Aorta (tissue), 5 donors: Measurements from ENCODE around the gene HSPA1L. TPM values are rescaled to one million over a fixed set of nuclear protein-coding genes. Genes with fewer than 3 reads are reported as not detected.
"Not testable (repeated sequence)": the region's sequence is repeated elsewhere in the genome, so short reads cannot be mapped to it uniquely, and the experiment has no call there.

Source experiments
- ATAC-seq: fragments of 200-7000 bp; cut with Tn5 transposase; one replicate; pipeline ENCODE4 v1.9.1; 2022; ENCODE audit warnings: moderate library complexity; ENCODE audit not compliant: low FRiP score
- DNase-seq, 2 donors: peaks; one replicate each; pipeline ENCODE4 v3.0.0-alpha.2; 2020
- H3K27ac ChIP-seq, 2 donors: one replicate each; pipeline ENCODE4 v1.5.1; 2013; ENCODE audit warnings: low read length in 2 of 2, mild to moderate bottlenecking in 2 of 2, moderate library complexity in 2 of 2, control low read depth in 1 of 2, inconsistent platforms in 1 of 2, low read depth in 1 of 2
- H3K27me3 ChIP-seq, 2 donors: one replicate each; pipeline ENCODE4 v1.6.1; 2013; ENCODE audit warnings: control low read depth in 1 of 2, low read length in 1 of 2, mild to moderate bottlenecking in 1 of 2, moderate library complexity in 1 of 2; ENCODE audit not compliant: insufficient read depth in 2 of 2, control insufficient read depth in 1 of 2
- H3K36me3 ChIP-seq, 2 donors: one replicate each; pipeline ENCODE4 v1.6.1; 2013; ENCODE audit warnings: control low read depth in 1 of 2, low read length in 1 of 2, mild to moderate bottlenecking in 1 of 2; ENCODE audit not compliant: insufficient read depth in 2 of 2, control insufficient read depth in 1 of 2
- H3K4me1 ChIP-seq, 2 donors: one replicate each; pipeline ENCODE4 v1.6.1; 2013; ENCODE audit warnings: low read length in 2 of 2, control low read depth in 1 of 2, mild to moderate bottlenecking in 1 of 2, moderate library complexity in 1 of 2; ENCODE audit not compliant: insufficient read depth in 2 of 2, control insufficient read depth in 1 of 2
- H3K4me3 ChIP-seq, 2 donors: one replicate each; pipeline ENCODE4 v1.5.1; 2013; ENCODE audit warnings: low read length in 2 of 2, control low read depth in 1 of 2, mild to moderate bottlenecking in 1 of 2
- H3K9me3 ChIP-seq: one replicate; pipeline ENCODE4 v1.6.1; 2013; ENCODE audit warnings: mild to moderate bottlenecking, low read length; ENCODE audit not compliant: control insufficient read depth
- WGBS, 2 donors: extraction: QIAGEN DNeasy Blood & Tissue Kit; methylation state at CpG; one replicate each; pipeline ENCODE4 v1.1.7; 2013; 5-methylcytosine and 5-hydroxymethylcytosine counted together
- intact Hi-C, 2 donors: fragments of 100-400 bp; cut with DNase I; formaldehyde crosslinking; loops; one replicate each; pipeline versions ENCODE4 v1.14.2 to v1.15.0; 2022
- polyA plus RNA-seq, 2 donors: library from polyadenylated mRNA; stranded (reverse); fragments of 200-250 nt; gene quantifications; one replicate each; pipeline ENCODE4 v1.2.3, GENCODE V29; 2013
- total RNA-seq, 2 donors: library from RNA; stranded (reverse); fragmentation: NEBNext Ultra II Directional; extraction: Animal tissue kit (Norgen Biotek cat#: 25700); gene quantifications; one replicate each; pipeline ENCODE4 v1.2.1, GENCODE V29; 2021
- donor health status: healthy with polysubstance abuse.
- donor health status: Bipolar disorder and iron deficiency.
- donor health status: DM: no; HTN: no; CAD: no.
- donor health status: DM: no; HTN: no; CAD: no.
- donor health status: DM: yes; HTN: yes; CAD: no.

HSPA1L gene
- total and polyA plus RNA-seq, 4 donors, result 1.3 to 2.1 (median 1.9) TPM

DNA sequence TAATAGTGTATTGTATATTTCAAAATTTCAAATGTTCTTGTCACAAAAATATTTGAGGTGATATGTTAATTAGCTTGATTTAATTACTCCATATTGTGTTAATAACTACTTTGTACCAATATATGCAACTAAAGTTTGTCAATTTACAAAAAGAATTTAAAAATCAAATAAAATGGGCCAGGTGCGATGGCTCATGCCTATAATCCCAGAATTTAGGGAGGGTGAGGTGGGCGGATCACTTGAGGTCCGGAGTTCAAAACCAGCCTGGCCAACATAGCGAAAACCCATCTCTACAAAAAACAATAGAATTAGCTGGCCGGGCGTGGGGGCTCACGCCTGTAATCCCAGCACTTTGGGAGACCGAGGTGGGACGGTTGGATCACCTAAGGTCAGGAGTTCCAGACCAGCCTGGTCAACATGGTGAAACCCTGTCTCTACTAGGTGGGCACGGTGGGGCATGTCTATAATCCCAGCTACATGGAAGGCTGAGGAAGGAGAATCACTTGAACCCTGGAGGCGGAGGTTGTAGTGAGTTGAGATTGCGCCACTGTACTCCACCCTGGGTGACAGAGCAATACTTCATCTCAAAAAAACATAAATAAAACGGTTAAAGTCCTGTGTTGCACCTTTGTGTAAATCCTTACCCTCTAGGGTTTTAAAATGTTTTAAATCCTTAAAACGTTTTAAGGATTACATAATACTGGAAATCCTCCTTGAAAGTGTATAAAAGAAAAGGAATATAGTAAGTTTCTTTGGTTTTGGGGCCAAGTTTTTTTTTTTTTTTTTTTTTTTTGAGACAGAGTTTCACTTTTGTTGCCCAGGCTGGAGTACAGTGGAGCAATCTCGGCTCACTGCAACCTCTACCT, 16.5 kb upstream of the HSPA1L start:
- Histone ChIP-seq H3K9me3 (no peaks in the 10 kb centered on the region), H3K36me3 (no peaks in the 10 kb centered on the region), H3K27me3 (peaks cover 0 to 2% of the 10 kb centered on the region in 2 donors), H3K4me1 (peaks cover 2 to 3% of the 10 kb centered on the region in 2 donors), H3K27ac (no peak overlapping the region), H3K4me3 (no peak overlapping the region)
- no peak for DNase-seq
- no peak for ATAC-seq
- 83 to 84% methylated on average over 15 of the region's 15 CpGs for WGBS, 2 donors
- intact Hi-C loops, result loop anchor here (2.0 to 10.0 kb wide), 3 partner anchors 34 to 151 kb away; partner anchors contain the start of genes LY6G5C (in 2 of the 2) and VARS1 (in 2 of the 2)

DNA sequence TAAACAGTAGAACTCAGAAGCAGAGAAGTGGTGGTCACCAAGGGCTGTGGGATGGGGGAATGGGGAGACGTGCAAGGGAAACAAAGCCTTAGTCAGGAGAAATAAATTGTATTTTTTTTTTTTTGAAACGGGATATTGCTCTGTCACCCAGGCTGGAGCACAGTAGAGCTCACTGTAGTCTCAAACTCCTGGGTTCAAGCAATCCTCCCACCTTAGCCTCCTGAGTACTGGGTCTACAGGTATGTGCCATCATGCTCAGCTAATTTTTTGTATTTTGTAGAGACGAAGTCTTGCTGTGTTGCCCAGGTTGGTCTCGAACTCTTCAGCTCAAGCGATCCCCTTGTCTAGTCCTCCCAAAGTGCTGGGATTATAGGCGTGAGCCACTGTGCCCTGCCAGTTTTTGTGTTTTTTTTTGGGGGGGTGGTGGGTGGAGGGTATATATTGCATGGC, 15.8 kb upstream of the HSPA1L start:
- 49 to 50% methylated on average over 6 of the region's 6 CpGs for WGBS, 2 donors
- Histone ChIP-seq H3K27me3 (peaks cover 0 to 2% of the 10 kb centered on the region in 2 donors), H3K9me3 (no peaks in the 10 kb centered on the region), H3K4me1 (peaks cover 2 to 3% of the 10 kb centered on the region in 2 donors), H3K4me3 (peak overlapping the region; percentile 21 to 61), H3K27ac (no peak overlapping the region), H3K36me3 (no peaks in the 10 kb centered on the region)
- ATAC-seq, result no peak
- no peak for DNase-seq
- intact Hi-C loops, result loop anchor here (1.0 to 10.0 kb wide), 4 partner anchors 34 to 150 kb away; partner anchors contain the start of genes LY6G5C (in 2 of the 2), VARS1 (in 2 of the 2) and CLIC1 (in 1 of the 2)

DNA sequence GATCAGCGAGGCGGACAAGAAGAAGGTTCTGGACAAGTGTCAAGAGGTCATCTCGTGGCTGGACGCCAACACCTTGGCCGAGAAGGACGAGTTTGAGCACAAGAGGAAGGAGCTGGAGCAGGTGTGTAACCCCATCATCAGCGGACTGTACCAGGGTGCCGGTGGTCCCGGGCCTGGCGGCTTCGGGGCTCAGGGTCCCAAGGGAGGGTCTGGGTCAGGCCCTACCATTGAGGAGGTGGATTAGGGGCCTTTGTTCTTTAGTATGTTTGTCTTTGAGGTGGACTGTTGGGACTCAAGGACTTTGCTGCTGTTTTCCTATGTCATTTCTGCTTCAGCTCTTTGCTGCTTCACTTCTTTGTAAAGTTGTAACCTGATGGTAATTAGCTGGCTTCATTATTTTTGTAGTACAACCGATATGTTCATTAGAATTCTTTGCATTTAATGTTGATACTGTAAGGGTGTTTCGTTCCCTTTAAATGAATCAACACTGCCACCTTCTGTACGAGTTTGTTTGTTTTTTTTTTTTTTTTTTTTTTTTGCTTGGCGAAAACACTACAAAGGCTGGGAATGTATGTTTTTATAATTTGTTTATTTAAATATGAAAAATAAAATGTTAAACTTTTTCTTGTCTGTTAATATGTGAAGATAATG, 14.7 kb upstream of the HSPA1L start:
- Histone ChIP-seq H3K9me3 (no peaks in the 10 kb centered on the region), H3K27me3 (peaks cover 0 to 2% of the 10 kb centered on the region in 2 donors), H3K27ac (peak overlapping the region in 1 of 2 donors; percentile 75), H3K36me3 (no peaks in the 10 kb centered on the region), H3K4me3 (peak overlapping the region; percentile 61 to 95), H3K4me1 (peaks cover 2 to 3% of the 10 kb centered on the region in 2 donors)
- intact Hi-C loops, result loop anchor here (1.0 to 10.0 kb wide), 4 partner anchors 32 to 149 kb away; partner anchors contain the start of genes LY6G5C (in 2 of the 2), VARS1 (in 2 of the 2) and CLIC1 (in 1 of the 2)
- ATAC-seq (no peak), DNase-seq (peak in 1 of 2 donors; percentile 57)
- 0 to 1% methylated on average over 11 to 15 of the region's 15 CpGs for WGBS, 2 donors

DNA sequence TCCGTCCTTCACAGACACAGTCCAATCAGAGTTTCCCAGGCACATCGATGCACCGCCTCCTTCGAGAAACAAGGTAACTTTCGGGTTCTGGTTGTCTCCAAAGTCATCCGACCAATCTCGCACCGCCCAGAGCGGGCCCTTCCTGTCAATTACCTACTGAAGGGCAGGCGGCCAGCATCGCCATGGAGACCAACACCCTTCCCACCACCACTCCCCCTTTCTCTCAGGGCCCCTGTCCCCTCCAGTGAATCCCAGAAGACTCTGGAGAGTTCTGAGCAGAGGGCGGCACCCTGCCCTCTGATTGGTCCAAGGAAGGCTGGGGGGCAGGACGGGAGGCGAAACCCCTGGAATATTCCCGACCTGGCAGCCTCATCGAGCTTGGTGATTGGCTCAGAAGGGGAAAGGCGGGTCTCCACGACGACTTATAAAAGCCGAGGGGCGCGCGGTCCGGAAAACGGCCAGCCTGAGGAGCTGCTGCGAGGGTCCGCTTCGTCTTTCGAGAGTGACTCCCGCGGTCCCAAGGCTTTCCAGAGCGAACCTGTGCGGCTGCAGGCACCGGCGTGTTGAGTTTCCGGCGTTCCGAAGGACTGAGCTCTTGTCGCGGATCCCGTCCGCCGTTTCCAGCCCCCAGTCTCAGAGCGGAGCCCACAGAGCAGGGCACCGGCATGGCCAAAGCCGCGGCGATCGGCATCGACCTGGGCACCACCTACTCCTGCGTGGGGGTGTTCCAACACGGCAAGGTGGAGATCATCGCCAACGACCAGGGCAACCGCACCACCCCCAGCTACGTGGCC, 12.4 kb upstream of the HSPA1L start, which contains the start of gene HSPA1B:
HSPA1B (plus strand) TSS at position 453 of the 794 bp plus-strand sequence; CDS start at position 666, 213 bp downstream.
- peaks cover 0 to 3% of the 10 kb centered on the region in 2 donors for H3K4me1 ChIP-seq
- 0% methylated on average over 50 to 52 of the region's 56 CpGs for WGBS, 2 donors
- peak within 1 kb of the TSS; percentile 98 to 99 for H3K27ac ChIP-seq
- DNase-seq (peak; percentile 99), ATAC-seq (peak; percentile 94)
- intact Hi-C loops, result loop anchor here in 1 of 2 donors (1.0 kb wide), 1 partner anchor 98 kb away; the partner anchor contains the start of gene DDAH2
- peak within 1 kb of the TSS; percentile 42 to 57 for H3K4me3 ChIP-seq
- no peaks in the 10 kb centered on the region for H3K36me3 ChIP-seq
- H3K27me3 ChIP-seq, result peaks cover 0 to 2% of the 10 kb centered on the region in 2 donors
- no peaks in the 10 kb centered on the region for H3K9me3 ChIP-seq

DNA sequence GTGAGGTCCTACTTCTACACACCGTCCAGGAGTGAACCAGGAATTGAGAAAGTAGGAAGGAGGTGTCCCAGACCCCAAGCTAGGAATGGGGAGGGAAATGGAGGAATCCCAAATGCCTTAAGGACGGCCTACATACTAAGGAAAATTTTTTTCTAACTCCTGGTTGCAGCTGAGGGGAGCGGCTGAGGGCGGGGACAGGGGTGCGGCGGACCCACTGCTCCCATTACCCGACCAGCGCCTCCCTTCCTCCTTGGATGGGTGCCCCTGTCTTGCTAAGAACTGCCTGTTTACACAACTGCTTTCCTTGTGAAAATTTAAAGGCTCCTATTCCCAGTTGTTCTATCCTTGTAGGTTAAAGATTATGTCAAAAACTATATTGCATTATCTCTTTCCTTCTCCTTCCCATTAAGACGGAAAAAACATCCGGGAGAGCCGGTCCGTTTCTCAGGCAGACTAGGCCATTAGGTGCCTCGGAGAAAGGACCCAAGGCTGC, 11.8 kb upstream of the HSPA1L start:
- H3K36me3 ChIP-seq, result no peaks in the 10 kb centered on the region
- ATAC-seq, result peak; percentile 76
- peak overlapping the region; percentile 95 to 98 for H3K27ac ChIP-seq
- DNase-seq, result peak; percentile 92 to 93
- H3K27me3 ChIP-seq, result peaks cover 0 to 2% of the 10 kb centered on the region in 2 donors
- no peaks in the 10 kb centered on the region for H3K9me3 ChIP-seq
- 0% methylated on average over 13 of the region's 13 CpGs for WGBS, 2 donors
- H3K4me1 ChIP-seq, result peaks cover 0 to 3% of the 10 kb centered on the region in 2 donors
- intact Hi-C loops, result loop anchor here in 1 of 2 donors (1.0 kb wide), 1 partner anchor 98 kb away; the partner anchor contains the start of gene DDAH2
- peak overlapping the region in 1 of 2 donors; percentile 12 for H3K4me3 ChIP-seq

DNA sequence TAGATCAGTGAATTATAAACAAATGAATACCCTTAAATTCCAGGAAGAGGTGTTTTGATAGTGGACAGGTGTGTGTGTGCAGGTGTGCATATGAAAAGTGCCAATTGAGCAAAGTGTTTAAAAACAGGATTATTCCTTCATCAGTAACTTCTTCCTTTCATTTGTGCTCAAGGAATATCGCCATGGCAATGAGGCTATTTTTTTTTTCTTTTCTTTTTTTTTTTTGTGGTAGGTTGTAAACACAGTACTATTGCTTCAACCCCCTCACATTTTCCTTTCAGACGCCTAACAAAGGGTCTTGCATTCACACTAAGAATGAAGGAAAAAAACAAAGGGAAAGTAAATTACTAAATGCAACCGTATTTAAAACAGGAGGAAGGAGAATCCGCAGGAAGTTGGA, 10.5 kb upstream of the HSPA1L start:
- Histone ChIP-seq H3K27ac (no peak overlapping the region), H3K9me3 (no peaks in the 10 kb centered on the region), H3K36me3 (no peaks in the 10 kb centered on the region), H3K27me3 (peaks cover 0 to 2% of the 10 kb centered on the region in 2 donors), H3K4me3 (no peak overlapping the region), H3K4me1 (no peaks in the 10 kb centered on the region)
- no peak for ATAC-seq
- 71 to 74% methylated on average over 4 of the region's 4 CpGs for WGBS, 2 donors
- DNase-seq, result no peak
- intact Hi-C loops, result no loop called here

DNA sequence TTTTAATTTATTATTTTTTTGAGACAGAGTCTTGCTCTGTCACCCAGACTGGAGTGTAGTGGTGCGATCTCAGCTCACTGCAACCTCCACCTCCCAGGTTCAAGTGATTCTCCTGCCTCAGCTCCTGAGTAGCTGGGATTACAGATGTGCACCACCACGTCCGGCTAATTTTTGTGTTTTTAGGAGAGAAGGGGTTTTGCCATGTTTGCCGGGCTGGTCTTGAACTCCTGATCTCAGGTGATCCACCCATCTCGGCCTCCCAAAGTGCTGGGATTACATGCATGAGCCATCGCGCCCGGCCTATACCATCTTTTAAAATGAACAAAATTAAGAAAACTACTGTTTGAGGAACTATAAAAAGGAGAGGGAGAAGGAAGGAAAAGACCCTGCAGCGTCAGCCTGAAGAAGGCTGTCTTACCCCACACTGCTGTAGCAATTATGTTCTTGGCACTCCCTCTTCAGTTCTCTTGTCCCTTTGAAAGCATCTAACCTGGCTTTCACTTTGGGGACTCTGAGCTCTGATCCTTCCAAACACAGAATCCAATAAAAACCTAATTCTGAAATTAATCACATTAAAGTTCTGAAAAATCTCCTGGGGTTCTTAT, 8.6 kb upstream of the HSPA1L start:
- 93 to 95% methylated on average over 9 of the region's 9 CpGs for WGBS, 2 donors
- H3K4me1 ChIP-seq, H3K36me3 ChIP-seq, H3K27me3 ChIP-seq, H3K4me3 ChIP-seq, intact Hi-C loops, ATAC-seq, H3K9me3 ChIP-seq: not testable (repeated sequence)
- peak overlapping the region in 1 of 2 donors; percentile 41 for H3K27ac ChIP-seq
- peak in 1 of 2 donors; percentile 17 for DNase-seq
